Measurements from ENCODE around the gene CABCOCO1. TPM values are rescaled to one million over a fixed set of nuclear protein-coding genes. Genes with fewer than 3 reads are reported as not detected.

The CABCOCO1 gene
- total and polyA plus RNA-seq, 4 donors, result 3.8 to 15.4 (median 10.1) TPM

- H3K36me3 ChIP-seq (ENCODE audit: control insufficient read depth in 4 of 4, insufficient read depth in 4 of 4, low read length in 4 of 4), result no peaks in the 10 kb centered on the region
- H3K4me3 ChIP-seq, result no peak overlapping the region
- no peaks in the 10 kb centered on the region for H3K9me3 ChIP-seq (ENCODE audit: control insufficient read depth in 4 of 4, insufficient read depth in 3 of 4, low read length in 3 of 4)
- TF ChIP-seq CTCF (IDR thresholded peaks at IDR 0.05; ENCODE audit: control extremely low read depth, extremely low read depth), result no peak
- no peak overlapping the region for H3K27ac ChIP-seq (ENCODE audit: low read depth in 1 of 2, low read length in 1 of 2)
- H3K27me3 ChIP-seq (ENCODE audit: control insufficient read depth in 3 of 3, insufficient read depth in 3 of 3, low read length in 2 of 3), result no peaks in the 10 kb centered on the region
- WGBS, 2 donors, result 66 to 78% methylated on average over 3 of the region's 3 CpGs
- peak in 2 of 3 donors; percentile 47 to 51 for DNase-seq
- peaks cover 0 to 8% (median 0%) of the 10 kb centered on the region in 5 donors for H3K4me1 ChIP-seq (ENCODE audit: control insufficient read depth in 5 of 5, insufficient read depth in 5 of 5, low read length in 5 of 5)
- H3K9ac ChIP-seq (ENCODE audit: insufficient read depth in 1 of 2, low read length in 2 of 2), result no peak overlapping the region
- ATAC-seq (ENCODE audit: insufficient read depth, low FRiP score), result no peak
These were observed 737 bp downstream of the CABCOCO1 start for GRCh38 chr10:61663466-61663865.

GRCh38 chr10:61664985-61665384, 2.3 kb downstream of the CABCOCO1 start:
- 55 to 64% methylated on average over 2 of the region's 2 CpGs for WGBS, 2 donors
- H3K36me3 ChIP-seq (ENCODE audit: control insufficient read depth in 4 of 4, insufficient read depth in 4 of 4, low read length in 4 of 4), result no peaks in the 10 kb centered on the region
- H3K27ac ChIP-seq (ENCODE audit: low read depth in 1 of 2, low read length in 1 of 2), result no peak overlapping the region
- no peak for TF ChIP-seq CTCF (IDR thresholded peaks at IDR 0.05; ENCODE audit: control extremely low read depth, extremely low read depth)
- DNase-seq, result peak in 1 of 3 donors; percentile 13
- no peaks in the 10 kb centered on the region for H3K27me3 ChIP-seq (ENCODE audit: control insufficient read depth in 3 of 3, insufficient read depth in 3 of 3, low read length in 2 of 3)
- no peak overlapping the region for H3K9ac ChIP-seq (ENCODE audit: insufficient read depth in 1 of 2, low read length in 2 of 2)
- no peak overlapping the region for H3K4me3 ChIP-seq
- H3K9me3 ChIP-seq (ENCODE audit: control insufficient read depth in 4 of 4, insufficient read depth in 3 of 4, low read length in 3 of 4), result no peaks in the 10 kb centered on the region
- H3K4me1 ChIP-seq (ENCODE audit: control insufficient read depth in 5 of 5, insufficient read depth in 5 of 5, low read length in 5 of 5), result peaks cover 0 to 16% (median 0%) of the 10 kb centered on the region in 5 donors
- ATAC-seq (ENCODE audit: insufficient read depth, low FRiP score), result no peak

- no peak for TF ChIP-seq CTCF (IDR thresholded peaks at IDR 0.05; ENCODE audit: control extremely low read depth, extremely low read depth)
- ATAC-seq (ENCODE audit: insufficient read depth, low FRiP score), result no peak
These were observed 6.5 kb downstream of the CABCOCO1 start for GRCh38 chr10:61669161-61669725.

GRCh38 chr10:61669849-61670248, 7.1 kb downstream of the CABCOCO1 start:
- H3K4me3 ChIP-seq, result no peak overlapping the region
- ATAC-seq (ENCODE audit: insufficient read depth, low FRiP score) (no peak), DNase-seq (no peak)
- no peaks in the 10 kb centered on the region for H3K9me3 ChIP-seq (ENCODE audit: control insufficient read depth in 4 of 4, insufficient read depth in 3 of 4, low read length in 3 of 4)
- peaks cover 0 to 8% (median 0%) of the 10 kb centered on the region in 5 donors for H3K4me1 ChIP-seq (ENCODE audit: control insufficient read depth in 5 of 5, insufficient read depth in 5 of 5, low read length in 5 of 5)
- no peak overlapping the region for H3K9ac ChIP-seq (ENCODE audit: insufficient read depth in 1 of 2, low read length in 2 of 2)
- H3K36me3 ChIP-seq (ENCODE audit: control insufficient read depth in 4 of 4, insufficient read depth in 4 of 4, low read length in 4 of 4), result no peaks in the 10 kb centered on the region
- H3K27me3 ChIP-seq (ENCODE audit: control insufficient read depth in 3 of 3, insufficient read depth in 3 of 3, low read length in 2 of 3), result no peaks in the 10 kb centered on the region
- H3K27ac ChIP-seq (ENCODE audit: low read depth in 1 of 2, low read length in 1 of 2), result no peak overlapping the region
- no peak for TF ChIP-seq CTCF (IDR thresholded peaks at IDR 0.05; ENCODE audit: control extremely low read depth, extremely low read depth)

More at GRCh38 chr10:61669161-61669725, 6.5 kb downstream of the CABCOCO1 start:
- peaks cover 0 to 8% (median 0%) of the 10 kb centered on the region in 5 donors for H3K4me1 ChIP-seq (ENCODE audit: control insufficient read depth in 5 of 5, insufficient read depth in 5 of 5, low read length in 5 of 5)
- DNase-seq, result peak in 2 of 3 donors; percentile 39 to 58
- no peak overlapping the region for H3K27ac ChIP-seq (ENCODE audit: low read depth in 1 of 2, low read length in 1 of 2)
- H3K36me3 ChIP-seq (ENCODE audit: control insufficient read depth in 4 of 4, insufficient read depth in 4 of 4, low read length in 4 of 4), result no peaks in the 10 kb centered on the region
- H3K27me3 ChIP-seq (ENCODE audit: control insufficient read depth in 3 of 3, insufficient read depth in 3 of 3, low read length in 2 of 3), result no peaks in the 10 kb centered on the region
- no peaks in the 10 kb centered on the region for H3K9me3 ChIP-seq (ENCODE audit: control insufficient read depth in 4 of 4, insufficient read depth in 3 of 4, low read length in 3 of 4)
- no peak overlapping the region for H3K4me3 ChIP-seq
- no peak overlapping the region for H3K9ac ChIP-seq (ENCODE audit: insufficient read depth in 1 of 2, low read length in 2 of 2)

Measured in lung (tissue), 12 donors.